PFSK-1 (cell line): Measurements from ENCODE around the gene PSMD8.

ENCODE experiments used
- FOXP2 ChIP-seq: optimal IDR thresholded peaks from 2 replicates; pipeline ENCODE3; 2011; ENCODE audit warnings: borderline replicate concordance, control low read depth, inconsistent platforms; ENCODE audit not compliant: insufficient read depth; ENCODE audit errors: extremely low read length, extremely low read depth
- POLR2AphosphoS5 ChIP-seq: IDR thresholded peaks from 2 replicates; pipeline ENCODE4 v1.6.1; 2012; ENCODE audit warnings: low read depth, mild to moderate bottlenecking, control low read depth, low read length, moderate library complexity
- REST ChIP-seq, 2 experiments: IDR thresholded peaks; 2 replicates each; pipeline versions ENCODE4 v1.6.1 to v1.8.0; 2011 to 2012; ENCODE audit warnings: low read depth in 2 of 2, low read length in 2 of 2, control low read depth in 1 of 2, inconsistent platforms in 1 of 2, mild to moderate bottlenecking in 1 of 2, moderate library complexity in 1 of 2; ENCODE audit not compliant: insufficient read depth in 1 of 2
- SIN3A ChIP-seq: IDR thresholded peaks from 2 replicates; pipeline ENCODE4 v1.6.1; 2012; ENCODE audit warnings: mild to moderate bottlenecking, low read length, moderate library complexity, borderline replicate concordance; ENCODE audit not compliant: insufficient read depth
- TAF1 ChIP-seq: IDR thresholded peaks from 2 replicates; pipeline ENCODE4 v1.6.1; 2012; ENCODE audit warnings: low read length, control low read depth, borderline replicate concordance; ENCODE audit not compliant: insufficient read depth

PSMD8 gene

GRCh38 chr19:38351865-38352395, 22.4 kb upstream of the PSMD8 start:
- no peak for TF ChIP-seq REST (IDR thresholded peaks at IDR 0.05; ENCODE audit: insufficient read depth in 1 of 2, low read depth in 2 of 2, low read length in 2 of 2)
- TF ChIP-seq POLR2AphosphoS5, result no peak
- no peak for TF ChIP-seq TAF1
- TF ChIP-seq FOXP2, result no peak
- TF ChIP-seq SIN3A, result no peak

GRCh38 chr19:38352611-38353010, 21.8 kb upstream of the PSMD8 start:
- TF ChIP-seq TAF1, result no peak
- no peak for TF ChIP-seq FOXP2
- TF ChIP-seq POLR2AphosphoS5, result no peak
- no peak for TF ChIP-seq REST (IDR thresholded peaks at IDR 0.05; ENCODE audit: insufficient read depth in 1 of 2, low read depth in 2 of 2, low read length in 2 of 2)
- TF ChIP-seq SIN3A, result no peak

GRCh38 chr19:38355728-38356725, 18.3 kb upstream of the PSMD8 start:
- TF ChIP-seq TAF1 (no peak), SIN3A (no peak), FOXP2 (no peak)

GRCh38 chr19:38358071-38358470, 16.3 kb upstream of the PSMD8 start:
- TF ChIP-seq TAF1 (no peak), SIN3A (no peak), POLR2AphosphoS5 (no peak), FOXP2 (no peak), REST (IDR thresholded peaks at IDR 0.05; ENCODE audit: insufficient read depth in 1 of 2, low read depth in 2 of 2, low read length in 2 of 2) (no peak)

GRCh38 chr19:38359242-38360021, 14.9 kb upstream of the PSMD8 start:
- no peak for TF ChIP-seq SIN3A
- TF ChIP-seq FOXP2, result no peak
- TF ChIP-seq POLR2AphosphoS5, result no peak
- no peak for TF ChIP-seq REST (IDR thresholded peaks at IDR 0.05; ENCODE audit: insufficient read depth in 1 of 2, low read depth in 2 of 2, low read length in 2 of 2)
- no peak for TF ChIP-seq TAF1
